ENCODE measurements around the gene R3HDM2.

GRCh38 chr12:57204454-57204853, 226.4 kb downstream of the R3HDM2 start:
- TF ChIP-seq, protein P1, sequence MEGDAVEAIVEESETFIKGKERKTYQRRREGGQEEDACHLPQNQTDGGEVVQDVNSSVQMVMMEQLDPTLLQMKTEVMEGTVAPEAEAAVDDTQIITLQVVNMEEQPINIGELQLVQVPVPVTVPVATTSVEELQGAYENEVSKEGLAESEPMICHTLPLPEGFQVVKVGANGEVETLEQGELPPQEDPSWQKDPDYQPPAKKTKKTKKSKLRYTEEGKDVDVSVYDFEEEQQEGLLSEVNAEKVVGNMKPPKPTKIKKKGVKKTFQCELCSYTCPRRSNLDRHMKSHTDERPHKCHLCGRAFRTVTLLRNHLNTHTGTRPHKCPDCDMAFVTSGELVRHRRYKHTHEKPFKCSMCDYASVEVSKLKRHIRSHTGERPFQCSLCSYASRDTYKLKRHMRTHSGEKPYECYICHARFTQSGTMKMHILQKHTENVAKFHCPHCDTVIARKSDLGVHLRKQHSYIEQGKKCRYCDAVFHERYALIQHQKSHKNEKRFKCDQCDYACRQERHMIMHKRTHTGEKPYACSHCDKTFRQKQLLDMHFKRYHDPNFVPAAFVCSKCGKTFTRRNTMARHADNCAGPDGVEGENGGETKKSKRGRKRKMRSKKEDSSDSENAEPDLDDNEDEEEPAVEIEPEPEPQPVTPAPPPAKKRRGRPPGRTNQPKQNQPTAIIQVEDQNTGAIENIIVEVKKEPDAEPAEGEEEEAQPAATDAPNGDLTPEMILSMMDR (IDR thresholded peaks at IDR 0.05): no peak
- TF ChIP-seq EZH2 (IDR thresholded peaks at IDR 0.05; ENCODE audit: borderline replicate concordance, insufficient read depth, low read depth, low read length, poor library complexity, severe bottlenecking): no peak

Measured in B cell (primary cell).